Chondrocyte (in vitro differentiated cells): ENCODE results near the gene OSBPL6. TPM values are rescaled to one million over a fixed set of nuclear protein-coding genes. Genes with fewer than 3 reads are reported as not detected.
"Not testable (repeated sequence)": the region's sequence is repeated elsewhere in the genome, so short reads cannot be mapped to it uniquely, and the experiment has no call there.

ENCODE experiments used
- DNase-seq: peaks from one replicate; pipeline ENCODE4 v3.0.0; 2021; ENCODE audit warnings: mixed read lengths, low spot score
- H3K27ac Mint-ChIP-seq: one replicate; pipeline ENCODE4 v1.8.0; 2021; ENCODE audit warnings: mild to moderate bottlenecking, moderate library complexity, mixed read lengths; ENCODE audit not compliant: unreplicated experiment
- H3K27me3 Mint-ChIP-seq: 2 replicates; pipeline ENCODE4 v1.8.0; 2021; ENCODE audit warnings: low read depth, mixed read lengths
- H3K36me3 Mint-ChIP-seq: 2 replicates; pipeline ENCODE4 v1.8.0; 2021; ENCODE audit warnings: low read depth, mixed read lengths
- H3K4me1 Mint-ChIP-seq: 2 replicates; pipeline ENCODE4 v1.8.0; 2021; ENCODE audit warnings: low read depth, mild to moderate bottlenecking, mixed read lengths
- H3K4me3 Mint-ChIP-seq: one replicate; pipeline ENCODE4 v1.8.0; 2021; ENCODE audit warnings: mild to moderate bottlenecking, moderate library complexity, mixed read lengths; ENCODE audit not compliant: unreplicated experiment
- H3K9me3 Mint-ChIP-seq: 2 replicates; pipeline ENCODE4 v1.8.0; 2021; ENCODE audit warnings: low read depth, mixed read lengths
- total RNA-seq: library from RNA; stranded (reverse); gene quantifications from 3 replicates; pipeline ENCODE4 v1.2.1, GENCODE V29; 2021
- TF ChIP-seq, protein P1 (sequence below): fragments of 200-600 bp; sonication (generic); IDR thresholded peaks from 2 replicates; pipeline ENCODE4 v1.5.0; 2021; ENCODE audit warnings: antibody characterized with exemption, mild to moderate bottlenecking, moderate library complexity

Gene OSBPL6
- total RNA-seq, 1 donor from 2014 or later = 10.3 TPM

DNA sequence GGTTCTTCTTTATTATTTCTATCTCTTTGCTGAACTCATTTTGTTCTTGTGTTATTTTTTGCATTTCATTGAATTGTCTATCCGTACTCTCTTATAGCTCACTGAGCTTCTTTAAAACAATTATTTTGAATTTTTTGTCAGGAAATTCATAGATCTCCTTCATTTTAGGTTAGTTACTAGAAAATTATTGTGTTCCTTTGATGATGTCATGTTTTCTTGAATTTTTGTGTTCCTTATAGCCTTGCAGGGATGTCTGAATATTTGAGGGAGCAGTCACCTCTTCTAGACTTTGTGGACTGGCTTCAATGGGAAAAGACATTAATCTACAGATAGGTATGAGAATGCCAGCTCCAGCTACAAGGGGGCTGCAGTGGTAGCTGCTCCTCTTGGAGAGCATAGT lies 20.7 kb upstream of the OSBPL6 start:
- Mint-ChIP-seq H3K36me3 (peaks cover 1% of the 10 kb centered on the region), H3K4me1 (no peaks in the 10 kb centered on the region), H3K4me3 (no peak overlapping the region), H3K27me3 (no peaks in the 10 kb centered on the region), H3K9me3 (peaks cover 5% of the 10 kb centered on the region), H3K27ac (no peak overlapping the region)
- TF ChIP-seq, protein P1, sequence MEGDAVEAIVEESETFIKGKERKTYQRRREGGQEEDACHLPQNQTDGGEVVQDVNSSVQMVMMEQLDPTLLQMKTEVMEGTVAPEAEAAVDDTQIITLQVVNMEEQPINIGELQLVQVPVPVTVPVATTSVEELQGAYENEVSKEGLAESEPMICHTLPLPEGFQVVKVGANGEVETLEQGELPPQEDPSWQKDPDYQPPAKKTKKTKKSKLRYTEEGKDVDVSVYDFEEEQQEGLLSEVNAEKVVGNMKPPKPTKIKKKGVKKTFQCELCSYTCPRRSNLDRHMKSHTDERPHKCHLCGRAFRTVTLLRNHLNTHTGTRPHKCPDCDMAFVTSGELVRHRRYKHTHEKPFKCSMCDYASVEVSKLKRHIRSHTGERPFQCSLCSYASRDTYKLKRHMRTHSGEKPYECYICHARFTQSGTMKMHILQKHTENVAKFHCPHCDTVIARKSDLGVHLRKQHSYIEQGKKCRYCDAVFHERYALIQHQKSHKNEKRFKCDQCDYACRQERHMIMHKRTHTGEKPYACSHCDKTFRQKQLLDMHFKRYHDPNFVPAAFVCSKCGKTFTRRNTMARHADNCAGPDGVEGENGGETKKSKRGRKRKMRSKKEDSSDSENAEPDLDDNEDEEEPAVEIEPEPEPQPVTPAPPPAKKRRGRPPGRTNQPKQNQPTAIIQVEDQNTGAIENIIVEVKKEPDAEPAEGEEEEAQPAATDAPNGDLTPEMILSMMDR = no peak
- DNase-seq = no peak

DNA sequence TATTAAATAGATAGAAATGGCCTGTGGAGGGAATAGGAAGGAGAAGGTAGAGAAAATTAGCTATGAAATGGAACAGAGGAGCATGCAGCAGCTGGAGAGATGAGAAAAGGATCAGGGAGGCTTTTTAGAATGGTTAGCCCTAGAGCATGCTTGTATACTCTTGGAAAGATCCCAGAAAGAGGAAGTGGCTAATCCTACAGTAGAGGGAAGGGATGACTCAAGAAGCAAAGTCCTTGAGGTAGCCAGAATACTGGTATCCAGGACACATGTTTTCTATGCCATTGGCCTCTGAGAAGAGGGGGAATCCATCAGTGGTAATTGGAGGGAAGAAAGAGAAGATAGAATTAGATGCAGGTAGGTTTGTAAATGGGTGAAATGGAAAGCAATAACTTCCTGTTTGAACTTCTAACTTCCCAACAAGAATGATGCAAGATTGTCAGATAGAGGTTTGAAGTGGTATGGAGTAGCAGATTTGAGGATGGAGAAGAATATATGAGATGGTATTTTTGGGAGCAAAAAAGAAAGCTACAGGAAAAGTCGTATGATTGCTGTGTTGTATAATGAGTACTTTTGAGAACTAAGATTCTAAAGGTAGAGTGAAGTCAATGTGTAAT lies 17.1 kb upstream of the OSBPL6 start:
- H3K4me3 Mint-ChIP-seq = no peak overlapping the region
- TF ChIP-seq, protein P1 = no peak
- peaks cover 1% of the 10 kb centered on the region for H3K36me3 Mint-ChIP-seq
- no peak for DNase-seq
- H3K27ac Mint-ChIP-seq = no peak overlapping the region
- no peaks in the 10 kb centered on the region for H3K4me1 Mint-ChIP-seq
- no peaks in the 10 kb centered on the region for H3K27me3 Mint-ChIP-seq
- peaks cover 5% of the 10 kb centered on the region for H3K9me3 Mint-ChIP-seq

DNA sequence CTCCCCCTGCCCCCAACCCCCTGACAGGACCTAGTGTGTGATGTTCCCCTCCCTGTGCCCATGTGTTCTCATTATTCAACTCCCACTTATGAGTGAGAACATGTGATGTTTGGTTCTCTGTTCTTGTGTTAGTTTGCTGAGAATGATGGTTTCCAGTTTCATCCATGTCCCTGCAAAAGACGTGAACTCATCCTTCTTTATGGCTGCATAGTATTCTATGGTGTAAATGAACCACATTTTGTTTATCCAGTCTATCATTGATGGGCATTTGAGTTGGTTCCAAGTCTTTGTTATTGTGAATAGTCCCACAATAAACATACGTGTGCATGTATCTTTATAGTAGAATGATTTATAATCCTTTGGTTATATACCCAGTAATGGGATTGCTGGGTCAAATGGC lies 13.7 kb upstream of the OSBPL6 start:
- H3K27ac Mint-ChIP-seq, H3K36me3 Mint-ChIP-seq, H3K4me1 Mint-ChIP-seq, H3K4me3 Mint-ChIP-seq, H3K9me3 Mint-ChIP-seq, H3K27me3 Mint-ChIP-seq, DNase-seq: not testable (repeated sequence)

DNA sequence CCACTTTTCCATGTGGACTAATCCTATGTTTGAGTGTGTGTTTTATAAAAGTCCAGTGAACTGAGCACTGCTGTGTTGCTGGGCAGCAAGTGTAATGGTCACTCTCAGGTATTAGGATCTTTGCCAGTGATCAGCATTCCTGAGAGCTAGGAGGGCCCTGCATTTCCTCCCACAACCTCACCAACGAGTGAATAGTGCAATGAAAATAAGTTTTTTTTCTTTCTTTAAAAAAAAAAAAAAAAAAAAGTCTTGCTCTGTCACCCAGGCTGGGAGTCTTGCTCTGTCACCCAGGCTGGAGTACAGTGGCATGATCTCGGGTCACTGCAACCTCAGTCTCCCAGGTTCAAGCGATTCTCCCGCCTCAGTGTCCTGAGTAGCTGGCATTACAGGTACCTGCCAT lies 6.5 kb upstream of the OSBPL6 start:
- Mint-ChIP-seq H3K36me3 (no peaks in the 10 kb centered on the region), H3K27ac (no peak overlapping the region), H3K4me1 (no peaks in the 10 kb centered on the region), H3K27me3 (peaks cover 2% of the 10 kb centered on the region), H3K4me3 (no peak overlapping the region), H3K9me3 (peaks cover 6% of the 10 kb centered on the region)
- DNase-seq = no peak
- TF ChIP-seq, protein P1 = no peak

DNA sequence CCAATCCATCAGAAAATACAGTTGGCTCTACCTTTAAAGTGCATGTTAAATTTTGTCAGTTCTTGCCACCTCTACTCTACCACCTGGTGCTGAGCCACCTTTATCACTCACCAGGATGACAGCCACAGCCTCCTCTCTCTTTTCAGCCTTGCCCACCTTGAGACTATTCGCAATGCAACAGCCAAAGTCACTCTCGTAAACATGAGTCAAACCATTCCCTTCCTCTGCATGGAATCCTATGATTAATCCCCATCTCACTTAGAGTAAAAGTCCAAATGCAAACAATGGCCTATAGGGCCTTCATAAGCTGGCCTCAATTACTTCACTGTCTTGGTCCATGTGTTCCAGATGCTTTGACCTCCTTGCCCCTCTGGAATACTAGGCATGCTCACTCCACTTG lies 5.8 kb upstream of the OSBPL6 start:
- peaks cover 6% of the 10 kb centered on the region for H3K9me3 Mint-ChIP-seq
- H3K4me1 Mint-ChIP-seq = peaks cover 6% of the 10 kb centered on the region
- peaks cover 2% of the 10 kb centered on the region for H3K27me3 Mint-ChIP-seq
- no peak overlapping the region for H3K27ac Mint-ChIP-seq
- H3K4me3 Mint-ChIP-seq = no peak overlapping the region
- TF ChIP-seq, protein P1 = no peak
- no peak for DNase-seq
- H3K36me3 Mint-ChIP-seq = no peaks in the 10 kb centered on the region

DNA sequence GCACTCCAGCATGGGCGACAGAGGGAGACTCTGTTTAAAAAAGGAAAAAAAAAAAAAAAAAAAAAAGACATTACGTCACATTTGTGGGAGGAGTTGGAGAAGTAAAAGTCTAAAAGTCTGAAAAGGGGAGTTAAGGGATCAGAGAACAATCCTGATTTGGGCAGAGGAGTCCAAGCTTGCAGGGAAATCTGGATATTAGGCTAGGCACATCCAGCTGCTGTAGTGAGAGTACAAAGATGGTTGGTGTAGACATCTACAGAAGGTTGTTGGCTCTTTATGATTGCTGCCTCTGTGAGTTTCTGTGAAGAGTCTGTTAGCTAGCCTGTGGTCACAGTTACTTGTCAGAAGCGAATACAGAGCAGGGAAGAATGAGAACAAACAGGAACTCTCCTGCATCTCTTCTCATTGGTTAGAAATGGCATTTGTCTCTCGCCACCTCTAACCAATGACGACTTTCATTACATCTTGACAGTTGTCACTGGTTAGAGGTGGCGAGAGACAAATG lies 3.3 kb upstream of the OSBPL6 start:
- DNase-seq = no peak
- Mint-ChIP-seq H3K4me1 (peaks cover 16% of the 10 kb centered on the region), H3K36me3 (no peaks in the 10 kb centered on the region), H3K4me3 (no peak overlapping the region), H3K27ac (no peak overlapping the region), H3K27me3 (no peaks in the 10 kb centered on the region), H3K9me3 (no peaks in the 10 kb centered on the region)
- TF ChIP-seq, protein P1 = no peak
